Dermis microvascular lymphatic vessel endothelial cell (primary cell): ENCODE results near the gene ADGRB2. TPM values are rescaled to one million over a fixed set of nuclear protein-coding genes. Genes with fewer than 3 reads are reported as not detected.

Source experiments
- DNase-seq, 2 donors: peaks; one replicate each; pipeline versions ENCODE4 v3.0.0 to v3.0.0-alpha.2; 2010; ENCODE audit warnings: low read depth in 2 of 2
- total RNA-seq: library from RNA; depleted of rRNA; stranded (reverse); fragments of >200 nt; gene quantifications from 2 replicates; pipeline ENCODE4 v1.2.1, GENCODE V29; 2014

The ADGRB2 gene
- total RNA-seq, 1 donor from 2014 or later: 0.26 TPM

DNA sequence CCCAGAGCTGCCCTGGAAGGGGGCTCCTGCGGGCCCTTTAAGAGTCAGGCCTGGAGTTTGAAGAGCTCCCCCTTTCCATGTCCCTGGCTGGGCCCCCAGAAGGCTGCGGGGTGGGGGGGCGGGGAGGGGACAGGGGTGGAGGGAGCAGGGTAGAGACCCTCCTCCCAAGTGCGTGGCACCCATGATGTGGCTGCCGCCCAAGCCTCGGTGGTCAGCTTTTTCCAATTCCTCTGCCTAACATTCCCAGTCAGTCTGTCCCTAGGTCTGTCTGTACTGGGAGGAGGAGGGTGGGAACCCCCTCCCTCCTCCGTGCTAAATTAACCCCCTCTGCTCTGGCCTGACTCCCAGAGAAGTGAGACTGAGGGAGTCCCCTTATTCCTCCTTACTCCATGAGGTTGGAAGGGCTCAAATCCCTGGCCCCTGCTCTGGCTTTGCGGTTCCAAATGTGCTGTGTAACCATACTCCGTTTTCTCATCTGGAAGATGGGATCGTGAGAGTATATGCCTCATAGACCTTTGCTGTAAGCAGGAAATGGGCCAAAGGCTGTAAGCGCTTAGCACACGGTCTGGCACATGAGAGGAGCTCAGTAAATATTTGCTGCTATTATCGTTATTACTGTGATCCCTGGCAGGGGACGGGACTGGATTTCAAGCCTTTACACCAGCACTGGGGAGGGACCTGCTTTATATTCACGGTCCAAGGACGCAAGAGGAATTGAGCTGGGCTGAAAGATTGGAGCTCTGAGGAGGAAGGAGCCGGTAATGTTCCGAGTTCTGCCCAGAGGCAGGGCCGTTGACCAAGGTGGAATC, 59.7 kb downstream of the ADGRB2 start:
- DNase-seq: peak in 1 of 2 donors; percentile 16

- DNase-seq: no peak
These were observed 60.5 kb downstream of the ADGRB2 start, which contains the start of gene COL16A1 for GRCh38 chr1:31703431-31704270. Gene COL16A1, minus strand, starts transcription at chr1:31704017. Its CDS starts 1,824 bp downstream, at chr1:31702193.

DNA sequence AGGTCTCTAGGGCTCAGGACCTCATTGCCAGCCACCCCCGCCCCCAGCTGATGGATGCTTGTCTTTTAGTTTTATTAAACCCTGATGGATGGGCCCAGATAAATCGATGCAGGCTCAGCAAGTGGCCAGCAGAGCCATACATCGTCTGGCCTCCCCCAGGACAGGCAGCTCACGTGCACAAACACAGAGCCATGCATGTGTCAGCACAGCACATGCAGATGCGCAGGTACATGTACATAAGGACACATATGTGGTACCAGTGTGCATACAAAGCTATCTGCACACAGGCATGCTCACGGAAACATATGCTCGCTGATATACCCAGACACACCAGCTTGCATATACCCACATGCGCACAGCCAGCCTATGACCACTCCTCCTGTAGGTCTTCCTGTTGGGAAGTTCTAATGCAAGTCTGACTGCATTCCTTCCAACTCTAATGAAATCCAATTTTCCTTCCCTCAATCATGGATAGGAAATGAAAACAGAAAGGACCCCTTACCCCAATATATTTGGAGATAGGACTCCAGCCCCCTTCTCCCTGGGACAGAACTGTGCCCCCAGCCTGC, 61.2 kb downstream of the ADGRB2 start:
- DNase-seq: no peak

DNA sequence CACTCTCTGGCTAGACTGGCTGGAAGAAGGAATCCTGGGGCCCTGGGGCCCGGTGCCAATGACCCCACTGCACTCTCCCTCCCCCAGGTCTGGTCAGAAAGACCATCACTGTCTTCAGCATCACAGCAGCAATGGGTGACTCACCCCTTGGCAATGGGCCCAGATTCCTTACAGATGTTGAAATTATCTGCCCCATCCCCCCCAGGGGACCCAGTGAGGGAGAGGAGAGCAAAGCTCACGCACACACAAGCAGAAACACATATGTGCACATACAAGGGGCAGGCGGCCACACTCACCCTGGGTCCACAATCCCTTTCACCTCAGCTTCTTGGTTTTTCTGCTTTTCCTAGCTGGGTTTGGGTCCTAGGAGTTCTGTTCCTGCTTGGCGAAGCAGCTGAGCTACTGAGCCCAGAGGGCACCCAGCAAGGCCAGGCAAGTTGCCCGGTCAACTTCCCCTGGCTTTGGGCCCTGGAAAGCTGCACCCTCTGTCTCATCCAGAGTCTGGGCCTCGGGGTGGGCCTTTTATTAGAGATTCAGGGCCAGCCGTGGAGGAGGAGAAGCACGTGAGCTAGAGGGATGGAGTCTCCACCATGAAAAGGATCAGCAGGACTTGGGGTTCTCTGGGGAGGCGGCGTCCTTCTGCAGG, 62.9 kb downstream of the ADGRB2 start:
- peak; percentile 51 to 74 for DNase-seq

- DNase-seq: no peak
These were observed 63.6 kb downstream of the ADGRB2 start for GRCh38 chr1:31700468-31701090.

- DNase-seq: peak; percentile 49 to 56
These were observed 64.7 kb downstream of the ADGRB2 start for GRCh38 chr1:31699341-31699891.

GRCh38 chr1:31697369-31697984, 66.7 kb downstream of the ADGRB2 start:
- DNase-seq: no peak

GRCh38 chr1:31696242-31696641, 67.9 kb downstream of the ADGRB2 start:
- no peak for DNase-seq

DNA sequence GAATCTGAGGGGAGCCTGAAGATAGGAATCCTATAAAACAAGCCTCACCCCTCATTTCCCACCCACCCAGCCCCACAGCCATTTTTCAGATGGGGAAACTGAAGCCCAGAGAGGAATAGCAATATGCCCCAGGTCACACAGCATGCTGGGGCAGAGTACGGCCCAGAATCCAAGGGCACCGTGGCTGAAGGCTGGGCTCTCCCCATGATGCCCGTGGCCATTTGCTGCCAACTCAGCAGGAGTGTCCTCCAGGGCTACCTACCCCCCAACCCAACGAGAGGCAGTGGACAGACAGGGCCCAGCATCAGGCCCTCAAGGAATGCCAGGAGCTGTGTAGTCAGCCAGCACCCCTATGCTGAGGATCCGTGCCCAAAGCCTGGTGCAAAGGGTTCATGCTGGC, 68.8 kb downstream of the ADGRB2 start:
- no peak for DNase-seq

GRCh38 chr1:31694964-31695313, 69.2 kb downstream of the ADGRB2 start:
- DNase-seq: no peak

DNA sequence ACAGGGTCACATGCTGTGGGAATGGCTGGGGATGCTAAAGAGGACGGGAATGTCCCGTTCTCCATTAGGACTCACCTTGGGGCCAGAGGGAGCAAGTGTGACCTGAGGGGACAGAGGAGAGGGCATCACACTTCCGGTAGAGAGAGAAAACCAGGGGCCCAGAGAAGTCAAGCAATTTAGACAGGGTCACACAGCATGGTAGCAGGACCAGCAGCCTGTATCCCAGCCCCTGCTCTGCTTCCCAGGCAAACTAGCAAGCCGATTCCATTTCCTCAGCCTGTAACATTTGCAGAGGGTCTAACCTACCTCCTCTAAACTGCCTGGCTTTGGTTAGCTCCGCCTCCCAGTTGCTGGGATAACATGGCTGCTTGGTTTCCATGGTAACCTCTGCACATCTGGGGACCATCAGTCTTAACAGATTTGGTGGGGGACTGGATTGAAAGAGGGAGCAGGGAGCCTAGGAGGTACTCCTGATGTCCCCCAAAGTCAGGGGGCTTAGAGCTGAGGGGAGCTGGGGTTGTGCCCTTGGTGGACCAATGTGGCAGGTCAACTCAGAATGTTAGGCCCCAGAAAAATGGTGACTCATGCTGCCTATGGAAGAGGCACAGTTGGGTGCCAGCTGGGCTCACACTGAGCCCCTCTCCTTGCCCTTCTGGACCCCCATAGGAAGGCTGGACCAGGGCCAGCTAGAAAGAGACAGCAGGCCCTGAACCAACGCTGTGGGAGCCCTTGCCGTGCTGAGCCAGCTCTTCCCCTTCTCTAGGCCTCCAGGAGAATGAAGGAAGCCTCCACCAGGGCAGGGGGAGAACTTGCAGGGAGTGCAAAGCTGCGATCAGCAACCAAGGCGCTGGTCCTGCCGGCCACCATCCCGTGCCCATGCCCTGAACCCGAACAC, 69.8 kb downstream of the ADGRB2 start:
- no peak for DNase-seq

DNA sequence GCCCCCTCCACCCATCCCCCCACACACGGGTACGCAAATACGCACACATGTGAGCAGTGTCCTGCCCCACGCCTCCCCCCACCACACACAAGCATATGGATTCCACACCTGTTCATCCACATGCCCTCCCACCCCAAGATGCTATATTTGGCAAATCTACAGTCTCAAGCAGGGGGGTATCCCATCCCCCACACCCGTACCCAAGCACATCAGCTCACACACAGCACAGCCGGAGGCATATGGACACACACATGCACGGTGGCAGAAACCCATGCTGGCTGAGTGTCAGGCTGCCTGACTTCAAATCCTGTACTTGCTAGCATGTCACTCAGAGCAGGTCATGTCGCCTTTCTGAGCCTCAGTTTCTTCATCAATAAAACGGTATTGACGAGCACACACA, 70.9 kb downstream of the ADGRB2 start:
- DNase-seq: no peak

GRCh38 chr1:31691951-31692350, 72.2 kb downstream of the ADGRB2 start:
- no peak for DNase-seq

DNA sequence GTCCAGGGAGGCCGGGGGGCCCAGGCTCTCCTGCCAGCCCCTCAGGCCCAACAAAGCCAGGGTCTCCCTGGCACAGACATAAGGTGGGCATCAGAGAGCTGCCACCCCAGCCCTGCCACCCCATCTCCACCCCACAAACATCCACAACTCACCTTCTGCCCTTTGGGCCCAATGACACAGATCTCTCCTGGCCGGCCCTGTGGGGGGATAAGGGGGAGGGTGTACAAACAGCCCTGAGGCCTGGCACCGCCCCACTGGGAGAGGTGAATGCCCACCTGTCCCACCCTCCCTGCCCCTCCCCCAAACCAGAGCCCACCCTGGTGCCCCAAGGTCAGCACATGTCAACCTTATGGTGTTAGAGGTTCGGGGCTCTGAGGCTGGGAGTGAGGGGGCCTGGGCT, 72.7 kb downstream of the ADGRB2 start:
- no peak for DNase-seq

DNA sequence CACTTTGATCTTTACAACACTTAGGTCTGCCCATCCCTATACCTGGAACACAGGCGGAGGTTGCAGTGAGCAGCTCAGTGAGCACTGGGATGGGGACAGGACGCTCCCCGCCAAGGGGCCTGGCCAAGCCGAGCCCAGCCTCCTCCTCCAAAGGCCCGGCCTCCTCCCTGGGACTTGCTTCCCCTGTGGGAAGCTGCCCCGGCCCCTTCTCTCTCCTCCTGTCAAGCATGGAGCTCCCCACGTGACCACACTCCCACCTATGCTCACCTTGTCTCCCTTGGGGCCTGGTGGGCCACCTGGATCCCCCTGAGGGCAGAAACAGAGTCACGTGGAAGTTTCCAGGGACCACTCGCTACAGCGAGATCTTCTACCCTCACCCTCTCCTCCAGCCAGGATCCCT, 73.2 kb downstream of the ADGRB2 start:
- DNase-seq: no peak

DNA sequence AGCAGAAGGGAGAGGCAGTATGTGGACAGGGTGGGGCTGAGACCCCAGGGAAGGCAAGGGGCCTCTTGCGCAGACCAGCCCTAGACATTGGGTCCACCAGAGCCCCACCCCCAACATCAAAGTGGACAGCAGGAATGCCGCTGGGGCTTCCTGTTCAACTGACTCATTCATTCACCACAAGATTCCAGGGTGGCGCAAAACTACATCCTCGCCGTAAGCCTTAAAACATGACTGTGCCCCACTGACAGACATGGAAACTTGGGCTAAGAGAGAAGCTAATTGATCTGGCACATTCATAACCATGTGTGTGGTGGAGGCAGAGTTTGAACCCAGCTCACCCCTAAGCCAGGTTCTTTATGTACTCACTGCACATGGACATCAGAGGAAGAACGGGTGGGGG, 74.3 kb downstream of the ADGRB2 start:
- peak in 1 of 2 donors; percentile 80 for DNase-seq

DNA sequence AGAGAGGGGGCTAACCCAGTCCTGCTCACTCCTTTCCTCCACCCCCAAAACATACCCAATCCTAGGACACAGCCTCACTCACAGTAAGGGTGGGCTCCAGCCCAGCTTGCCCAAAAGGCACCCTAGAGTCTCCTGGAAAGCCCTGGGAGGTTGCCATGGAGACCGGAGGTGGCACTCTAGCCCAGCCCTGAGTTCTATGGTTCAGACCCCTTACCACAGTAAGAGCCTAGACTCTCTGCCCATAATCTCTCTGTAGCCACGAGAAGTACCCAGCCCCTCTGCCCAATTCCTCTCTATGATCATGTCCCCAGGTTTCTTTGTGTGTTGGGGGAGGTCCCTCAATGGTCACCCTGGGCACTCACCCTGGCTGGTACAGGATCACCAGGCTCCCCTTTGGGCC, 74.8 kb downstream of the ADGRB2 start:
- no peak for DNase-seq

DNA sequence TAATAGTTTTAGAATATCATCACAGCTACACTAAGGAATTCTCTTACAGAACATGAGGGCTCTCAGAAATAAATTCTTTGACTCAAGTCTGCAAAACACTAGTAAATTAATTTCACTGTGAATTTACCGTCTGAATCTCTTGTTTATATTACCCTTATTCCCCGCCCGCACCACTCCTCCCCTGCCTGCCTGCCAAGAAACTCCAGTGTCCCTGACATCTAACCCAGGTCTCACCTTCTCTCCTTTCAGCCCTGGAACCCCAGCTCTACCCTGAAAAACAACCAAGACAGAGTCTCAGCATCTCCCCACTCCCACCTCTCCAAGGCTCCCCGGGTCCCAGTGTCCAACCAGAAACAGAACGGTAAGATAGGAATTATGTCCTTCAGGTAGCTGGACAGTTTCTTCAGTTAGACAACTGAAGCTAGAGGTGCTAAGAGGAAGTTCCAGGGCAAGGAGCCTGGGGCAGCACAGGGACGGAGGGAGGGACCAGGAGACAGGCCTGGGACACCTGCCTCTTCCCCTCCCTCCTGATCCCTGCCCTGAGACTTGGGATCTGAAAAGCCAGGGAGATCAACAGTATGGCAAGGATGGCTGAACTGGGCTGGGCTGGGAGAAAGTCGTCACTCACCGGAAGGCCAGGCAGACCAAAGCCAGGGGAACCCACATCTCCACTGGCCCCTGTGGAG, 75.8 kb downstream of the ADGRB2 start:
- no peak for DNase-seq

DNA sequence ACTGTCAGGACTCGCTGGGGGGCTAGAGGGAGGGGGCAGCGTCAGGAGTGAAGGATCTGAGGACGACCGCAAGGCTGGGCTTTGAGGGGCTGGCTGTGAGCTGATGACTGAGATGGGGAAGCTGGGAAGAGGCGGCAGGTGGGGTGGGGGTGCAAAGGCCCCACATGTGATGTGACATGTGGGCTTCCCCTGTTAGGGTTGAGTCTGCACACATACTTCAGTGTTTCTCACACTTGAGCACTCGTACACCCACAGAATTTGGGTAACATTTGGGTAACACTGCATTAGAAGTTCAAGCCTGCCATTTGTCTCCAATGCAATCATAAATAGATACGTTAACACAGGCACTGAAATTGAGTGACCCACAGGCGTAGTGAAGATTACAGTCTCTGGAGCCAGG, 76.5 kb downstream of the ADGRB2 start:
- DNase-seq: no peak
